Gastrocnemius medialis (tissue), 4 donors: Measurements from ENCODE around the gene TRIM14.

Source experiments
- POLR2A ChIP-seq, 2 donors: fragments of 450-650 bp; IDR thresholded peaks; one replicate each; pipeline ENCODE4 v1.6.1; 2017; ENCODE audit warnings: antibody characterized with exemption in 2 of 2, mild to moderate bottlenecking in 2 of 2, moderate library complexity in 2 of 2
- TF ChIP-seq, protein P1 (sequence below), 5 experiments: fragments of 450-650 bp in 3 of 5; fragments of 200-600 bp in 2 of 5; sonication (generic) in 2 of 5; IDR thresholded peaks in 4 of 5; conservative IDR thresholded peaks in 1 of 5; 1 replicate in 4 of 5; 2 replicates in 1 of 5; pipeline ENCODE4 v1.5.1; 2016 to 2019; ENCODE audit warnings: antibody characterized with exemption in 5 of 5, mild to moderate bottlenecking in 3 of 5, moderate library complexity in 3 of 5

- TF ChIP-seq POLR2A (IDR thresholded peaks at IDR 0.05): no peak
- TF ChIP-seq, protein P1, sequence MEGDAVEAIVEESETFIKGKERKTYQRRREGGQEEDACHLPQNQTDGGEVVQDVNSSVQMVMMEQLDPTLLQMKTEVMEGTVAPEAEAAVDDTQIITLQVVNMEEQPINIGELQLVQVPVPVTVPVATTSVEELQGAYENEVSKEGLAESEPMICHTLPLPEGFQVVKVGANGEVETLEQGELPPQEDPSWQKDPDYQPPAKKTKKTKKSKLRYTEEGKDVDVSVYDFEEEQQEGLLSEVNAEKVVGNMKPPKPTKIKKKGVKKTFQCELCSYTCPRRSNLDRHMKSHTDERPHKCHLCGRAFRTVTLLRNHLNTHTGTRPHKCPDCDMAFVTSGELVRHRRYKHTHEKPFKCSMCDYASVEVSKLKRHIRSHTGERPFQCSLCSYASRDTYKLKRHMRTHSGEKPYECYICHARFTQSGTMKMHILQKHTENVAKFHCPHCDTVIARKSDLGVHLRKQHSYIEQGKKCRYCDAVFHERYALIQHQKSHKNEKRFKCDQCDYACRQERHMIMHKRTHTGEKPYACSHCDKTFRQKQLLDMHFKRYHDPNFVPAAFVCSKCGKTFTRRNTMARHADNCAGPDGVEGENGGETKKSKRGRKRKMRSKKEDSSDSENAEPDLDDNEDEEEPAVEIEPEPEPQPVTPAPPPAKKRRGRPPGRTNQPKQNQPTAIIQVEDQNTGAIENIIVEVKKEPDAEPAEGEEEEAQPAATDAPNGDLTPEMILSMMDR (IDR thresholded peaks at IDR 0.05 in 4 of 5, conservative IDR thresholded peaks at IDR 0.05 in 1 of 5): no peak
Observed at GRCh38 chr9:98096091-98096490, 22.9 kb downstream of the TRIM14 start.
